Loucy (cell line): ENCODE measurements around the gene SZT2.

ENCODE experiments used
- H2AFZ ChIP-seq: fragments of 200-600 bp; sonication (generic); 2 replicates; pipeline ENCODE4 v1.6.0; 2016; ENCODE audit warnings: antibody characterized with exemption, mild to moderate bottlenecking, low read length, moderate library complexity
- H3F3A ChIP-seq: fragments of 200-600 bp; 2 replicates; pipeline ENCODE4 v1.6.0; 2016; ENCODE audit warnings: antibody characterized with exemption, low read depth, mild to moderate bottlenecking
- H3K27me3 ChIP-seq: fragments of 200-600 bp; sonication (generic); 2 replicates; pipeline ENCODE4 v1.6.1; 2014; ENCODE audit warnings: low read length, mild to moderate bottlenecking; ENCODE audit not compliant: insufficient read depth, poor library complexity, severe bottlenecking
- H3K36me3 ChIP-seq: fragments of 200-600 bp; sonication (generic); 2 replicates; pipeline ENCODE4 v1.6.1; 2016; ENCODE audit warnings: low read length; ENCODE audit not compliant: insufficient read depth
- H3K4me1 ChIP-seq: fragments of 200-600 bp; sonication (generic); 2 replicates; pipeline ENCODE4 v1.5.1; 2014; ENCODE audit warnings: low read length, mild to moderate bottlenecking; ENCODE audit not compliant: insufficient read depth, poor library complexity, severe bottlenecking
- H3K4me2 ChIP-seq: fragments of 200-600 bp; sonication (generic); 2 replicates; pipeline ENCODE4 v1.6.0; 2014; ENCODE audit warnings: antibody characterized with exemption, low read length, low read depth, mild to moderate bottlenecking; ENCODE audit not compliant: poor library complexity, severe bottlenecking
- H3K4me3 ChIP-seq: fragments of 200-600 bp; sonication (generic); 2 replicates; pipeline ENCODE4 v1.5.1; 2014; ENCODE audit warnings: low read length, mild to moderate bottlenecking, mixed read lengths; ENCODE audit not compliant: poor library complexity, severe bottlenecking
- H3K79me2 ChIP-seq: fragments of 200-600 bp; sonication (generic); 2 replicates; pipeline ENCODE4 v1.6.1; 2014; ENCODE audit warnings: low read length; ENCODE audit not compliant: insufficient read depth
- H3K9ac ChIP-seq: fragments of 200-600 bp; sonication (generic); 2 replicates; pipeline ENCODE4 v1.6.0; 2014; ENCODE audit warnings: mild to moderate bottlenecking, low read depth, low read length, moderate library complexity; ENCODE audit not compliant: poor library complexity, severe bottlenecking
- H3K9me2 ChIP-seq: fragments of 200-600 bp; sonication (generic); replicated peaks from 2 replicates; pipeline ENCODE4 v1.6.1; 2016; ENCODE audit warnings: low read depth, low read length, mixed read lengths
- H3K9me3 ChIP-seq: fragments of 200-600 bp; sonication (generic); 2 replicates; pipeline ENCODE4 v1.6.1; 2014; ENCODE audit warnings: mild to moderate bottlenecking, antibody characterized with exemption, low read length, low read depth; ENCODE audit not compliant: insufficient read depth
- H4K20me1 ChIP-seq: fragments of 200-600 bp; sonication (generic); 2 replicates; pipeline ENCODE4 v1.6.0; 2014; ENCODE audit warnings: antibody characterized with exemption, low read length, mild to moderate bottlenecking; ENCODE audit not compliant: insufficient read depth, poor library complexity, severe bottlenecking
- EZH2phosphoT487 ChIP-seq: fragments of 200-600 bp; IDR thresholded peaks from 2 replicates; pipeline ENCODE4 v1.6.1; 2018; ENCODE audit warnings: antibody characterized with exemption, mild to moderate bottlenecking, moderate library complexity, borderline replicate concordance
- TF ChIP-seq, protein P1 (sequence below): fragments of 200-600 bp; sonication (generic); conservative IDR thresholded peaks from 2 replicates; pipeline ENCODE4 v1.5.1; 2014; ENCODE audit warnings: mild to moderate bottlenecking, antibody characterized with exemption, low read length

Gene SZT2

DNA sequence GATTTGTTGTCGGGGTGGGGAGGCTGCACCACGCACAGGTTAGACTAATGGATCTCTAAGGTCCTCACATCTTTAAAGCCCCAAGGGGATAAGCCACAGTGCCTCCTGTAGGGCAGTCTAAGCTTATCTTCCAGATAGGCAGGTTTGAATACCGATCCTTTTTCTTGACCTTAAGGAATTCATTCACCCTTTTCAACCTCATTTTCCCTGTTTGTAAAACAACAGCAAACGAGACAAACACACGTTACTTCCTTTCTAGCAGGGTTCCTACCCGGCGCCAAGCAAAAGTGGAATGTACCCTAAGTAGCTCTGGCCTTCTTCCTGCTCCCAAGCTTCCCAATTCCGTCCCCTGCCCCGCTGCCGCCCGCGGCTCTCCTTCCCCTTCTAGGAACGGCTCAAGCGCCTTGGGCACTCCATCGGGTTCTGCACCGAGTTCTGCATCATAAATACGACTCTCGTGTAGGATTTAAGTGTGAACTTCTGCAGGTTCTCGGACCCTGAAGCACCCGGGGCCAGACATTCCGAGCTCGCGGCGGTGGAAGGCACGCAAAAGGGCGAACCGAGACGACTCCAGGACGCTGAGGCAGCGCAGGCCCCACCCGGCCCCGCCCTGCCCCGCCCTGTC, 31.5 kb upstream of the SZT2 start:
- Histone ChIP-seq H3K9me2 (no peaks in the 10 kb centered on the region), H3K9me3 (no peaks in the 10 kb centered on the region), H3K36me3 (peaks cover 33% of the 10 kb centered on the region), H3K9ac (peak overlapping the region; percentile 97), H3F3A (peaks cover 3% of the 10 kb centered on the region; the same call in 1 of the 2 replicates), H2AFZ (peak overlapping the region; percentile 97), H3K4me1 (peaks cover 29% of the 10 kb centered on the region), H3K27me3 (no peaks in the 10 kb centered on the region), H4K20me1 (peaks cover 18% of the 10 kb centered on the region), H3K4me2 (peak overlapping the region; percentile 74), H3K79me2 (peaks cover 37% of the 10 kb centered on the region), H3K4me3 (peak overlapping the region; percentile 95)
- TF ChIP-seq, protein P1, sequence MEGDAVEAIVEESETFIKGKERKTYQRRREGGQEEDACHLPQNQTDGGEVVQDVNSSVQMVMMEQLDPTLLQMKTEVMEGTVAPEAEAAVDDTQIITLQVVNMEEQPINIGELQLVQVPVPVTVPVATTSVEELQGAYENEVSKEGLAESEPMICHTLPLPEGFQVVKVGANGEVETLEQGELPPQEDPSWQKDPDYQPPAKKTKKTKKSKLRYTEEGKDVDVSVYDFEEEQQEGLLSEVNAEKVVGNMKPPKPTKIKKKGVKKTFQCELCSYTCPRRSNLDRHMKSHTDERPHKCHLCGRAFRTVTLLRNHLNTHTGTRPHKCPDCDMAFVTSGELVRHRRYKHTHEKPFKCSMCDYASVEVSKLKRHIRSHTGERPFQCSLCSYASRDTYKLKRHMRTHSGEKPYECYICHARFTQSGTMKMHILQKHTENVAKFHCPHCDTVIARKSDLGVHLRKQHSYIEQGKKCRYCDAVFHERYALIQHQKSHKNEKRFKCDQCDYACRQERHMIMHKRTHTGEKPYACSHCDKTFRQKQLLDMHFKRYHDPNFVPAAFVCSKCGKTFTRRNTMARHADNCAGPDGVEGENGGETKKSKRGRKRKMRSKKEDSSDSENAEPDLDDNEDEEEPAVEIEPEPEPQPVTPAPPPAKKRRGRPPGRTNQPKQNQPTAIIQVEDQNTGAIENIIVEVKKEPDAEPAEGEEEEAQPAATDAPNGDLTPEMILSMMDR: peak; percentile 66
- TF ChIP-seq EZH2phosphoT487: no peak

DNA sequence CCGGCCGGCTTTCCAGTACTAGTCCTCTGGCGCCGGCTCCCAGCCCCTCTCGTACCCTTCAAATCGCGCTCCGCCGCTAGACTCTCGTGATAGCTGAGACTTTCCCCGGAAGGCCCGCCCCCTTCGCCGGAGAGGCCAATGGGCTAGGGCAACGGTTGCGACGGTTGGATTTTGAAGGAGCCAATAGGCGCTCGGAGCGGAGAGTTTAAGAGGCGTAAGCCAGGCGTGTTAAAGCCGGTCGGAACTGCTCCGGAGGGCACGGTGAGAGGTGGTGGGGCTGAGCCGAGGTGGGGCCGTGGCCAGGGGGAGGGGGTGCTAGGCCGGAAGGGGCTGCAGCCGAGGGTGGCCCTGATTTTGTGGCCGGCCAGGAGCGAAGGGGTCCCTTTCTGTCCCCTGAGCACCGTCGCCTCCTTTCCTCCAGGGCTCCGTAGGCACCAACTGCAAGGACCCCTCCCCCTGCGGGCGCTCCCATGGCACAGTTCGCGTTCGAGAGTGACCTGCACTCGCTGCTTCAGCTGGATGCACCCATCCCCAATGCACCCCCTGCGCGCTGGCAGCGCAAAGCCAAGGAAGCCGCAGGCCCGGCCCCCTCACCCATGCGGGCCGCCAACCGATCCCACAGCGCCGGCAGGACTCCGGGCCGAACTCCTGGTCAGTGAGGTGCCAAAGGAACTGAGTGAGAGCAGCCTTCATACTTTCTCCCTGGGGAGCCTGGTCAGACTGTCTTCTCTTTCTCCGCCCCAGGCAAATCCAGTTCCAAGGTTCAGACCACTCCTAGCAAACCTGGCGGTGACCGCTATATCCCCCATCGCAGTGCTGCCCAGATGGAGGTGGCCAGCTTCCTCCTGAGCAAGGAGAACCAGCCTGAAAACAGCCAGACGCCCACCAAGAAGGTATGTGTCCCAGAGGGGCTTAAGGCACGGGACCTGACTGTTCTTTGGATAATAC, 30.7 kb upstream of the SZT2 start, which contains the start of gene CDC20:
Gene CDC20, plus strand, starts transcription at position 236 of the 948 bp plus-strand sequence. Its CDS starts 235 bp downstream, at position 471.
- Histone ChIP-seq H2AFZ (peak within 1 kb of the TSS; percentile 97), H3K9ac (peak within 1 kb of the TSS; percentile 97), H3F3A (peaks cover 3% of the 10 kb centered on the region; the same call in 1 of the 2 replicates), H3K4me3 (peak within 1 kb of the TSS; percentile 95), H3K4me2 (peak within 1 kb of the TSS; percentile 91), H3K36me3 (peaks cover 40% of the 10 kb centered on the region), H3K9me2 (no peaks in the 10 kb centered on the region), H3K9me3 (no peaks in the 10 kb centered on the region), H3K79me2 (peaks cover 37% of the 10 kb centered on the region), H3K27me3 (no peaks in the 10 kb centered on the region), H4K20me1 (peaks cover 18% of the 10 kb centered on the region), H3K4me1 (peaks cover 29% of the 10 kb centered on the region)
- TF ChIP-seq EZH2phosphoT487: no peak
- TF ChIP-seq, protein P1: no peak

- Histone ChIP-seq H3K4me2 (peak overlapping the region; percentile 91), H3K79me2 (peaks cover 38% of the 10 kb centered on the region), H2AFZ (no peak overlapping the region), H3K36me3 (peaks cover 45% of the 10 kb centered on the region), H3K9ac (peak overlapping the region; percentile 94), H3K4me3 (peak overlapping the region; percentile 95), H4K20me1 (peaks cover 18% of the 10 kb centered on the region), H3K9me3 (no peaks in the 10 kb centered on the region), H3F3A (peaks cover 3% of the 10 kb centered on the region; the same call in 1 of the 2 replicates), H3K9me2 (no peaks in the 10 kb centered on the region), H3K4me1 (peaks cover 29% of the 10 kb centered on the region), H3K27me3 (no peaks in the 10 kb centered on the region)
- TF ChIP-seq, protein P1: no peak
- no peak for TF ChIP-seq EZH2phosphoT487
Observed at GRCh38 chr1:43359696-43360095, 30.0 kb upstream of the SZT2 start.
